GM23338 (cell line): ENCODE measurements around the gene REX1BD. TPM values are rescaled to one million over a fixed set of nuclear protein-coding genes. Genes with fewer than 3 reads are reported as not detected.

Experiments
- ATAC-seq: fragments of 200-7000 bp; cut with Tn5 transposase; 3 replicates; pipeline ENCODE4 v1.9.1; 2020
- DNase-seq: peaks from one replicate; pipeline ENCODE4 v3.0.0-alpha.2; 2015; ENCODE audit warnings: low spot score
- H2AFZ ChIP-seq: fragments of 200-600 bp; sonication (generic); 2 replicates; pipeline ENCODE4 v1.8.0; 2016; ENCODE audit warnings: antibody characterized with exemption, mild to moderate bottlenecking, moderate library complexity
- H3F3A ChIP-seq: fragments of 200-600 bp; sonication (generic); replicated peaks from 2 replicates; pipeline ENCODE4 v1.8.0; 2017; ENCODE audit warnings: antibody characterized with exemption, mixed run types, low read depth
- H3K27ac ChIP-seq: fragments of 200-600 bp; sonication (generic); 2 replicates; pipeline ENCODE4 v1.6.1; 2016; ENCODE audit warnings: low read depth
- H3K27me3 ChIP-seq: fragments of 200-600 bp; sonication (generic); 2 replicates; pipeline ENCODE4 v1.8.0; 2016; ENCODE audit warnings: mild to moderate bottlenecking, mixed run types, moderate library complexity; ENCODE audit not compliant: insufficient read depth
- H3K36me3 ChIP-seq: fragments of 200-600 bp; sonication (generic); 2 replicates; pipeline ENCODE4 v1.8.0; 2016; ENCODE audit warnings: mild to moderate bottlenecking; ENCODE audit not compliant: insufficient read depth
- H3K4me1 ChIP-seq: fragments of 200-600 bp; sonication (generic); 2 replicates; pipeline ENCODE4 v1.8.0; 2016; ENCODE audit warnings: mild to moderate bottlenecking, moderate library complexity; ENCODE audit not compliant: insufficient read depth
- H3K4me2 ChIP-seq: fragments of 200-600 bp; sonication (generic); 2 replicates; pipeline ENCODE4 v1.7.1; 2017; ENCODE audit warnings: mixed run types
- H3K4me3 ChIP-seq: fragments of 200-600 bp; sonication (generic); 2 replicates; pipeline ENCODE4 v1.6.1; 2016; ENCODE audit warnings: mixed run types
- H3K79me2 ChIP-seq: fragments of 200-600 bp; sonication (generic); replicated peaks from 2 replicates; pipeline ENCODE4 v1.8.0; 2017; ENCODE audit warnings: mild to moderate bottlenecking; ENCODE audit not compliant: insufficient read depth
- H3K9me2 ChIP-seq: fragments of 200-600 bp; sonication (generic); 2 replicates; pipeline ENCODE4 v1.8.0; 2017; ENCODE audit not compliant: insufficient read depth
- H4K20me1 ChIP-seq: fragments of 200-600 bp; sonication (generic); replicated peaks from 2 replicates; pipeline ENCODE4 v1.8.0; 2017; ENCODE audit warnings: mild to moderate bottlenecking; ENCODE audit not compliant: insufficient read depth
- H3K27ac Mint-ChIP-seq: 2 replicates; pipeline ENCODE4 v1.8.0; 2020; ENCODE audit warnings: inconsistent platforms, mild to moderate bottlenecking, moderate library complexity, mixed read lengths
- H3K27me3 Mint-ChIP-seq: 3 replicates; pipeline ENCODE4 v1.8.0; 2022; ENCODE audit warnings: low read depth, mild to moderate bottlenecking, moderate library complexity, mixed read lengths, inconsistent platforms; ENCODE audit not compliant: insufficient read depth, poor library complexity
- H3K36me3 Mint-ChIP-seq: 3 replicates; pipeline ENCODE4 v1.8.0; 2021; ENCODE audit warnings: low read depth, mild to moderate bottlenecking, inconsistent platforms, moderate library complexity, mixed read lengths
- H3K4me1 Mint-ChIP-seq: 3 replicates; pipeline ENCODE4 v1.8.0; 2020; ENCODE audit warnings: mild to moderate bottlenecking, inconsistent platforms, mixed read lengths
- H3K4me3 Mint-ChIP-seq: 3 replicates; pipeline ENCODE4 v1.8.0; 2021; ENCODE audit warnings: moderate library complexity, mild to moderate bottlenecking, inconsistent platforms, mixed read lengths
- H3K9me3 Mint-ChIP-seq: 3 replicates; pipeline ENCODE4 v1.8.0; 2020; ENCODE audit warnings: moderate library complexity, mild to moderate bottlenecking, inconsistent platforms, mixed read lengths
- CREB1 ChIP-seq: fragments of 250-450 bp; sonication (Bioruptor Pico); IDR thresholded peaks from 2 replicates; pipeline ENCODE4 v1.5.0; 2020; ENCODE audit warnings: low read depth, mild to moderate bottlenecking, moderate library complexity
- CTCF ChIP-seq, 2 experiments: fragments of 200-600 bp in 1 of 2; sonication (generic) in 1 of 2; conservative IDR thresholded peaks; 2 replicates each; pipeline versions ENCODE4 v1.5.1 to v1.6.1; 2016 to 2017; ENCODE audit warnings: antibody characterized with exemption in 2 of 2, low read depth in 2 of 2, mild to moderate bottlenecking in 2 of 2, moderate library complexity in 1 of 2
- EZH2 ChIP-seq: fragments of 200-600 bp; sonication (generic); IDR thresholded peaks from one replicate; pipeline ENCODE4 v1.8.0; 2017; ENCODE audit warnings: antibody characterized with exemption, mild to moderate bottlenecking, low read depth; ENCODE audit not compliant: unreplicated experiment
- EZH2phosphoT487 ChIP-seq: fragments of 200-600 bp; sonication (generic); IDR thresholded peaks from one replicate; pipeline ENCODE4 v1.8.1; 2018; ENCODE audit warnings: antibody characterized with exemption; ENCODE audit not compliant: unreplicated experiment
- JUNB ChIP-seq: IDR thresholded peaks from one replicate; pipeline ENCODE4 v1.6.1; 2016; ENCODE audit warnings: antibody characterized with exemption; ENCODE audit not compliant: unreplicated experiment
- NANOG ChIP-seq: IDR thresholded peaks from 2 replicates; pipeline ENCODE4 v1.6.1; 2016; ENCODE audit warnings: antibody characterized with exemption, borderline replicate concordance
- POLR2AphosphoS5 ChIP-seq: IDR thresholded peaks from 2 replicates; pipeline ENCODE4 v1.6.1; 2016; ENCODE audit warnings: antibody characterized with exemption, low read depth
- STAT1 ChIP-seq: IDR thresholded peaks from one replicate; pipeline ENCODE4 v1.6.1; 2016; ENCODE audit warnings: antibody characterized with exemption; ENCODE audit not compliant: unreplicated experiment
- ZNF114 ChIP-seq: fragments of 250-450 bp; sonication (Bioruptor Pico); IDR thresholded peaks from 2 replicates; pipeline ENCODE4 v1.5.0; 2020; ENCODE audit warnings: mild to moderate bottlenecking, moderate library complexity
- ZNF331 ChIP-seq: fragments of 250-450 bp; sonication (Bioruptor Pico); IDR thresholded peaks from 2 replicates; pipeline ENCODE4 v1.5.0; 2020; ENCODE audit warnings: low read depth, mild to moderate bottlenecking, moderate library complexity
- polyA plus RNA-seq: library from polyadenylated mRNA; unstranded; fragments of >200 nt; fragmentation: Nextera tagmentation; extraction: Ambion mirVana; gene quantifications from 2 replicates; pipeline ENCODE4 v1.2.1, GENCODE V29; 2016
- total RNA-seq: library from RNA; depleted of rRNA; stranded (reverse); fragments of >200 nt; shearing (Covaris generic); gene quantifications from 2 replicates; pipeline ENCODE4 v1.2.3, GENCODE V29; 2014
- TF ChIP-seq, protein P1 (sequence below): IDR thresholded peaks from 2 replicates; pipeline ENCODE4 v1.6.1; 2016; ENCODE audit warnings: antibody characterized with exemption

The REX1BD gene
- total and polyA plus RNA-seq, 2 experiments from 2014 or later: 124 to 138 TPM

- H3K4me1 Mint-ChIP-seq: peaks cover 46% of the 10 kb centered on the region
- TF ChIP-seq STAT1: no peak
- peak; percentile 54 for TF ChIP-seq EZH2
- TF ChIP-seq NANOG: no peak
- TF ChIP-seq, protein P1, sequence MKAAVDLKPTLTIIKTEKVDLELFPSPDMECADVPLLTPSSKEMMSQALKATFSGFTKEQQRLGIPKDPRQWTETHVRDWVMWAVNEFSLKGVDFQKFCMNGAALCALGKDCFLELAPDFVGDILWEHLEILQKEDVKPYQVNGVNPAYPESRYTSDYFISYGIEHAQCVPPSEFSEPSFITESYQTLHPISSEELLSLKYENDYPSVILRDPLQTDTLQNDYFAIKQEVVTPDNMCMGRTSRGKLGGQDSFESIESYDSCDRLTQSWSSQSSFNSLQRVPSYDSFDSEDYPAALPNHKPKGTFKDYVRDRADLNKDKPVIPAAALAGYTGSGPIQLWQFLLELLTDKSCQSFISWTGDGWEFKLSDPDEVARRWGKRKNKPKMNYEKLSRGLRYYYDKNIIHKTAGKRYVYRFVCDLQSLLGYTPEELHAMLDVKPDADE: no peak
- TF ChIP-seq JUNB: no peak
- TF ChIP-seq CTCF (conservative IDR thresholded peaks at IDR 0.05; ENCODE audit: low read depth in 2 of 2): no peak
- TF ChIP-seq ZNF114: no peak
- no peak for TF ChIP-seq POLR2AphosphoS5
- Histone ChIP-seq H2AFZ (no peak within 1 kb of the TSS; the same call in 1 of the 2 replicates), H3K4me3 (peak within 1 kb of the TSS; percentile 57), H3K9me2 (no peaks in the 10 kb centered on the region), H3K27me3 (peaks cover 96% of the 10 kb centered on the region), H4K20me1 (0 out of 2 replicates have a peak, but pooled peaks cover 7% of the 10 kb centered on the region), H3K4me2 (peak within 1 kb of the TSS; percentile 96), H3F3A (peaks cover 37% of the 10 kb centered on the region), H3K79me2 (no peaks in the 10 kb centered on the region), H3K36me3 (no peaks in the 10 kb centered on the region), H3K27ac (no peak within 1 kb of the TSS), H3K4me1 (peaks cover 53% of the 10 kb centered on the region)
- H3K27me3 Mint-ChIP-seq: peaks cover 84% of the 10 kb centered on the region
- H3K9me3 Mint-ChIP-seq: no peaks in the 10 kb centered on the region; the same call in 2 of the 3 replicates
- H3K4me3 Mint-ChIP-seq: peak within 1 kb of the TSS; percentile 67
- no peak within 1 kb of the TSS for H3K27ac Mint-ChIP-seq
- no peak for ATAC-seq
- H3K36me3 Mint-ChIP-seq: peaks cover 2% of the 10 kb centered on the region; the same call in 1 of the 3 replicates
- DNase-seq: peak; percentile 46
Observed at GRCh38 chr19:18606281-18607225, 18.0 kb downstream of the REX1BD start, which contains the start of gene CRLF1. Gene CRLF1, minus strand, starts transcription at chr19:18606799. Its CDS starts 143 bp downstream, at chr19:18606656.

DNA sequence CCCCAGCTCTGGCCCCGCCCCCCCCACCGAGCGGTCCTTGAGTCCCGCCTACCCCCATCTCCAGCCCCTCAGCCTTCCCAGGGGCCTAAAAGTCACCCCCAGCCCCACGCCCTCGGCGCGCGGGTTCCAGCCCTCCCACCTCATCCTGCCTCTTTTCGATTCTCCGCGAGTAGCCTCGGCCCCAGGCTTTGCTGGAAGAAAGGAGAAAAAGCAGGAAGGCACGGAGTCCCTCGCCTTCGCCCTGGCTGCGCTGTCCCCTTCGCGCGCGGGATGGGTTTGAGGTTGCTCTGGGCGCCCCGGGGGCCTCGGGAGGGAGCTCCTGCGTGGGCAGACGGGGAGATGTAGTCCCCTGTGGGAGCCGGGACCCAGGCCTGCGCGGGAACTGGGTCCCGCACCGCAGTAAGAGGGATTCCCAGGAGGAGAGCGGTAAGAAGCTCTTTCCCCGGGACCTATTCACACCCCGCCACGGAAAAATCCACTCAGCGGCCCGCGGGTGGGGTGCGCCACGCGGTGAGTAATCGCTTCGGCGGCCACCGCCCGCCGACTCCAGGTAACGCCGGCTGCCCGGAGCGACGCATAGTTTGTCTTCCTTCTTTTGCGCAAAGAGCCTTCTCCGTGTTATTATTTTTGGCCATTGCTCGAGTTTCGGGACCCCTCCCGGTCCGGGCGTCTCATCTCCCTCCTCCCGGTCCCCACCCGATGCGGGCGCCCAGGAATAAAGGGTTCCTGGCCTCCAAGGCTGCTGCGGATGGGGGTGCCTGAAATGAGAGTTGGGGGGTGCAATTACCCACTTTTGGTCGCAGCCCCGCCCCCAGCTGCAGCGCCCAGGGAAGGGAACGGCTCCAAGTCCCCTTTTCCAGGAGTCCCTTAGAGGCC is 18.9 kb downstream of the REX1BD start:
- Mint-ChIP-seq H3K4me1 (peaks cover 48% of the 10 kb centered on the region), H3K27ac (no peak overlapping the region), H3K27me3 (peaks cover 82% of the 10 kb centered on the region), H3K9me3 (no peaks in the 10 kb centered on the region; the same call in 2 of the 3 replicates), H3K36me3 (peaks cover 2% of the 10 kb centered on the region; the same call in 1 of the 3 replicates), H3K4me3 (peak overlapping the region; percentile 62)
- Histone ChIP-seq H3K4me1 (peaks cover 59% of the 10 kb centered on the region), H4K20me1 (0 out of 2 replicates have a peak, but pooled peaks cover 7% of the 10 kb centered on the region), H3F3A (peaks cover 37% of the 10 kb centered on the region), H3K36me3 (no peaks in the 10 kb centered on the region), H3K79me2 (no peaks in the 10 kb centered on the region), H3K4me2 (peak overlapping the region; percentile 84), H3K27me3 (peaks cover 96% of the 10 kb centered on the region), H2AFZ (no peak overlapping the region; the same call in 1 of the 2 replicates), H3K27ac (no peak overlapping the region), H3K4me3 (peak overlapping the region; percentile 52), H3K9me2 (no peaks in the 10 kb centered on the region)
- peak; percentile 65 for DNase-seq
- TF ChIP-seq EZH2 (peak; percentile 89), CTCF (conservative IDR thresholded peaks at IDR 0.05; ENCODE audit: low read depth in 2 of 2) (no peak), EZH2phosphoT487 (no peak), ZNF331 (no peak), CREB1 (CRISPR knock-in tag) (no peak)
- TF ChIP-seq, protein P1: no peak
- ATAC-seq: no peak
